ENCODE results near the gene PPM1J.
A peak's percentile ranks its signal among the peaks of the same experiment; 100 is the strongest.

Gene PPM1J

GRCh38 chr1:112716133-112716720 is 1.1 kb upstream of the PPM1J start:
- Histone ChIP-seq H3K4me2 (ENCODE audit: low read length) (peak overlapping the region; percentile 74), H3K36me3 (ENCODE audit: control insufficient read depth, insufficient read depth, low read length) (no peaks in the 10 kb centered on the region), H3K9me3 (ENCODE audit: control insufficient read depth, low read length) (no peaks in the 10 kb centered on the region), H2AFZ (peak overlapping the region; percentile 88), H3K79me2 (no peaks in the 10 kb centered on the region), H3K4me3 (ENCODE audit: low read depth, low read length) (peak overlapping the region; percentile 63), H3K9ac (no peak overlapping the region), H3K27ac (peak overlapping the region; percentile 75), H3K27me3 (ENCODE audit: control insufficient read depth, insufficient read depth, low read length) (no peaks in the 10 kb centered on the region), H3K4me1 (peaks cover 7% of the 10 kb centered on the region)
- peak; percentile 80 for TF ChIP-seq CTCF (IDR thresholded peaks at IDR 0.05)

- Histone ChIP-seq H3K4me3 (ENCODE audit: low read depth, low read length) (peak overlapping the region; percentile 63), H3K36me3 (ENCODE audit: control insufficient read depth, insufficient read depth, low read length) (no peaks in the 10 kb centered on the region), H3K9ac (no peak overlapping the region), H2AFZ (peak overlapping the region; percentile 80), H3K27ac (no peak overlapping the region), H3K9me3 (ENCODE audit: control insufficient read depth, low read length) (no peaks in the 10 kb centered on the region), H3K4me2 (ENCODE audit: low read length) (peak overlapping the region; percentile 73), H3K4me1 (peaks cover 7% of the 10 kb centered on the region), H3K79me2 (no peaks in the 10 kb centered on the region), H3K27me3 (ENCODE audit: control insufficient read depth, insufficient read depth, low read length) (no peaks in the 10 kb centered on the region)
- no peak for TF ChIP-seq CTCF (IDR thresholded peaks at IDR 0.05)
Measured at GRCh38 chr1:112714313-112715263, 544 bp downstream of the PPM1J start.

GRCh38 chr1:112713466-112714312 is 1.4 kb downstream of the PPM1J start:
- no peak overlapping the region for H3K9ac ChIP-seq
- peak overlapping the region; percentile 64 for H3K27ac ChIP-seq

GRCh38 chr1:112712701-112713128 is 2.4 kb downstream of the PPM1J start:
- Histone ChIP-seq H3K36me3 (ENCODE audit: control insufficient read depth, insufficient read depth, low read length) (no peaks in the 10 kb centered on the region), H3K9ac (no peak overlapping the region), H2AFZ (no peak overlapping the region), H3K27ac (no peak overlapping the region), H3K4me1 (peaks cover 9% of the 10 kb centered on the region), H3K27me3 (ENCODE audit: control insufficient read depth, insufficient read depth, low read length) (no peaks in the 10 kb centered on the region), H3K9me3 (ENCODE audit: control insufficient read depth, low read length) (no peaks in the 10 kb centered on the region), H3K4me3 (ENCODE audit: low read depth, low read length) (no peak overlapping the region), H3K4me2 (ENCODE audit: low read length) (no peak overlapping the region), H3K79me2 (no peaks in the 10 kb centered on the region)
- TF ChIP-seq CTCF (IDR thresholded peaks at IDR 0.05): no peak

More at GRCh38 chr1:112713466-112714312, 1.4 kb downstream of the PPM1J start:
- Histone ChIP-seq H3K4me2 (ENCODE audit: low read length) (peak overlapping the region; percentile 73), H3K36me3 (ENCODE audit: control insufficient read depth, insufficient read depth, low read length) (no peaks in the 10 kb centered on the region), H2AFZ (peak overlapping the region; percentile 80), H3K4me1 (peaks cover 7% of the 10 kb centered on the region), H3K79me2 (no peaks in the 10 kb centered on the region), H3K27me3 (ENCODE audit: control insufficient read depth, insufficient read depth, low read length) (no peaks in the 10 kb centered on the region), H3K9me3 (ENCODE audit: control insufficient read depth, low read length) (no peaks in the 10 kb centered on the region), H3K4me3 (ENCODE audit: low read depth, low read length) (peak overlapping the region; percentile 63)
- no peak for TF ChIP-seq CTCF (IDR thresholded peaks at IDR 0.05)
